ENCODE results near the gene AFF3.
"Not testable (repeated sequence)": the region's sequence is repeated elsewhere in the genome, so short reads cannot be mapped to it uniquely, and the experiment has no call there.

The AFF3 gene

GRCh38 chr2:100105678-100106054 is 36.7 kb downstream of the AFF3 start:
- H3K4me3 ChIP-seq (ENCODE audit: low read depth in 1 of 2, low read length in 1 of 2) = no peak overlapping the region
- no peaks in the 10 kb centered on the region for H3K9me3 ChIP-seq
- H3K27ac ChIP-seq = no peak overlapping the region
- peaks cover 0 to 5% of the 10 kb centered on the region in 2 experiments for H3K4me1 ChIP-seq (ENCODE audit: control insufficient read depth in 1 of 2, insufficient read depth in 1 of 2, low read depth in 1 of 2, low read length in 1 of 2)
- no peak for TF ChIP-seq CTCF (IDR thresholded peaks at IDR 0.05)
- peaks cover 55% of the 10 kb centered on the region for H3K27me3 ChIP-seq
- no peaks in the 10 kb centered on the region for H3K36me3 ChIP-seq

GRCh38 chr2:100104718-100105677 is 37.4 kb downstream of the AFF3 start:
- H3K27ac ChIP-seq = no peak overlapping the region
- no peak for TF ChIP-seq CTCF (IDR thresholded peaks at IDR 0.05)
- no peaks in the 10 kb centered on the region for H3K9me3 ChIP-seq
- peaks cover 55% of the 10 kb centered on the region for H3K27me3 ChIP-seq
- H3K4me1 ChIP-seq (ENCODE audit: control insufficient read depth in 1 of 2, insufficient read depth in 1 of 2, low read depth in 1 of 2, low read length in 1 of 2) = peaks cover 0 to 5% of the 10 kb centered on the region in 2 experiments
- no peaks in the 10 kb centered on the region for H3K36me3 ChIP-seq
- H3K4me3 ChIP-seq (ENCODE audit: low read depth in 1 of 2, low read length in 1 of 2) = no peak overlapping the region

- H3K4me3 ChIP-seq (ENCODE audit: low read depth in 1 of 2, low read length in 1 of 2); H3K4me1 ChIP-seq (ENCODE audit: control insufficient read depth in 1 of 2, insufficient read depth in 1 of 2, low read depth in 1 of 2, low read length in 1 of 2); H3K36me3 ChIP-seq; H3K9me3 ChIP-seq; H3K27ac ChIP-seq: not testable (repeated sequence)
- peaks cover 55% of the 10 kb centered on the region for H3K27me3 ChIP-seq
Measured at GRCh38 chr2:100104265-100104664, 38.1 kb downstream of the AFF3 start.

GRCh38 chr2:100103527-100104252 is 38.7 kb downstream of the AFF3 start:
- peaks cover 55% of the 10 kb centered on the region for H3K27me3 ChIP-seq
- H3K27ac ChIP-seq; H3K36me3 ChIP-seq; H3K9me3 ChIP-seq; H3K4me1 ChIP-seq (ENCODE audit: control insufficient read depth in 1 of 2, insufficient read depth in 1 of 2, low read depth in 1 of 2, low read length in 1 of 2); H3K4me3 ChIP-seq (ENCODE audit: low read depth in 1 of 2, low read length in 1 of 2): not testable (repeated sequence)

- not testable (repeated sequence) for H3K4me3 ChIP-seq (ENCODE audit: low read depth in 1 of 2, low read length in 1 of 2); H3K36me3 ChIP-seq; H3K27ac ChIP-seq; H3K9me3 ChIP-seq; H3K4me1 ChIP-seq (ENCODE audit: control insufficient read depth in 1 of 2, insufficient read depth in 1 of 2, low read depth in 1 of 2, low read length in 1 of 2)
- peaks cover 45% of the 10 kb centered on the region for H3K27me3 ChIP-seq
Measured at GRCh38 chr2:100102466-100103180, 39.8 kb downstream of the AFF3 start.

GRCh38 chr2:100098855-100099254 is 43.5 kb downstream of the AFF3 start:
- H3K27ac ChIP-seq; H3K4me3 ChIP-seq (ENCODE audit: low read depth in 1 of 2, low read length in 1 of 2); H3K4me1 ChIP-seq (ENCODE audit: control insufficient read depth in 1 of 2, insufficient read depth in 1 of 2, low read depth in 1 of 2, low read length in 1 of 2); H3K9me3 ChIP-seq; H3K36me3 ChIP-seq: not testable (repeated sequence)
- peaks cover 10% of the 10 kb centered on the region for H3K27me3 ChIP-seq

GRCh38 chr2:100097611-100098294 is 44.6 kb downstream of the AFF3 start:
- not testable (repeated sequence) for H3K4me3 ChIP-seq (ENCODE audit: low read depth in 1 of 2, low read length in 1 of 2); H3K9me3 ChIP-seq; H3K27ac ChIP-seq; H3K36me3 ChIP-seq; H3K27me3 ChIP-seq; H3K4me1 ChIP-seq (ENCODE audit: control insufficient read depth in 1 of 2, insufficient read depth in 1 of 2, low read depth in 1 of 2, low read length in 1 of 2)

- H3K36me3 ChIP-seq; H3K4me1 ChIP-seq (ENCODE audit: control insufficient read depth in 1 of 2, insufficient read depth in 1 of 2, low read depth in 1 of 2, low read length in 1 of 2); H3K9me3 ChIP-seq; H3K27me3 ChIP-seq; H3K4me3 ChIP-seq (ENCODE audit: low read depth in 1 of 2, low read length in 1 of 2); H3K27ac ChIP-seq: not testable (repeated sequence)
Measured at GRCh38 chr2:100095845-100096244, 46.5 kb downstream of the AFF3 start.

- H3K4me1 ChIP-seq (ENCODE audit: control insufficient read depth in 1 of 2, insufficient read depth in 1 of 2, low read depth in 1 of 2, low read length in 1 of 2); H3K4me3 ChIP-seq (ENCODE audit: low read depth in 1 of 2, low read length in 1 of 2); H3K27ac ChIP-seq; H3K36me3 ChIP-seq; H3K9me3 ChIP-seq; H3K27me3 ChIP-seq: not testable (repeated sequence)
Measured at GRCh38 chr2:100091807-100092206, 50.6 kb downstream of the AFF3 start.

GRCh38 chr2:100085744-100086143 is 56.6 kb downstream of the AFF3 start:
- not testable (repeated sequence) for H3K27me3 ChIP-seq; H3K4me3 ChIP-seq (ENCODE audit: low read depth in 1 of 2, low read length in 1 of 2); H3K27ac ChIP-seq; H3K4me1 ChIP-seq (ENCODE audit: control insufficient read depth in 1 of 2, insufficient read depth in 1 of 2, low read depth in 1 of 2, low read length in 1 of 2); H3K9me3 ChIP-seq; H3K36me3 ChIP-seq
